ENCODE measurements around the gene GPR37L1.
"Not testable (repeated sequence)": the region's sequence is repeated elsewhere in the genome, so short reads cannot be mapped to it uniquely, and the experiment has no call there.

GPR37L1 gene

GRCh38 chr1:202134645-202135172 lies 12.0 kb downstream of the GPR37L1 start:
- DNase-seq (ENCODE audit: low spot score): no peak

GRCh38 chr1:202135221-202135721 lies 12.6 kb downstream of the GPR37L1 start:
- peak; percentile 78 for DNase-seq (ENCODE audit: low spot score)

GRCh38 chr1:202140833-202141232 lies 18.1 kb downstream of the GPR37L1 start:
- no peak for DNase-seq (ENCODE audit: low spot score)

GRCh38 chr1:202141468-202141867 lies 18.8 kb downstream of the GPR37L1 start:
- not testable (repeated sequence) for DNase-seq (ENCODE audit: low spot score)

- DNase-seq (ENCODE audit: low spot score): no peak
These were observed 20.5 kb downstream of the GPR37L1 start for GRCh38 chr1:202143011-202143767.

- DNase-seq (ENCODE audit: low spot score): no peak
These were observed 21.2 kb downstream of the GPR37L1 start for GRCh38 chr1:202143768-202144401.

GRCh38 chr1:202144402-202145067 lies 21.8 kb downstream of the GPR37L1 start, which contains the start of gene ARL8A:
Gene ARL8A (minus strand): TSS chr1:202144737. CDS start chr1:202144572, 165 bp downstream.
- peak; percentile 66 for DNase-seq (ENCODE audit: low spot score)

- no peak for DNase-seq (ENCODE audit: low spot score)
These were observed 22.5 kb downstream of the GPR37L1 start for GRCh38 chr1:202145068-202145743.

GRCh38 chr1:202145744-202146140 lies 23.0 kb downstream of the GPR37L1 start:
- DNase-seq (ENCODE audit: low spot score): not testable (repeated sequence)

GRCh38 chr1:202146279-202146678 lies 23.6 kb downstream of the GPR37L1 start:
- no peak for DNase-seq (ENCODE audit: low spot score)

GRCh38 chr1:202146993-202147392 lies 24.3 kb downstream of the GPR37L1 start:
- no peak for DNase-seq (ENCODE audit: low spot score)

GRCh38 chr1:202148391-202148790 lies 25.7 kb downstream of the GPR37L1 start:
- no peak for DNase-seq (ENCODE audit: low spot score)

- no peak for DNase-seq (ENCODE audit: low spot score)
These were observed 26.8 kb downstream of the GPR37L1 start for GRCh38 chr1:202149566-202149965.

GRCh38 chr1:202150187-202150586 lies 27.5 kb downstream of the GPR37L1 start:
- DNase-seq (ENCODE audit: low spot score): no peak

- no peak for DNase-seq (ENCODE audit: low spot score)
These were observed 27.9 kb downstream of the GPR37L1 start for GRCh38 chr1:202150602-202151001.

GRCh38 chr1:202151045-202151444 lies 28.3 kb downstream of the GPR37L1 start:
- no peak for DNase-seq (ENCODE audit: low spot score)

GRCh38 chr1:202152399-202152798 lies 29.7 kb downstream of the GPR37L1 start:
- no peak for DNase-seq (ENCODE audit: low spot score)

GRCh38 chr1:202153284-202153683 lies 30.6 kb downstream of the GPR37L1 start:
- DNase-seq (ENCODE audit: low spot score): no peak

- no peak for DNase-seq (ENCODE audit: low spot score)
These were observed 31.5 kb downstream of the GPR37L1 start for GRCh38 chr1:202154148-202154765.

GRCh38 chr1:202154766-202155477 lies 32.2 kb downstream of the GPR37L1 start:
- peak; percentile 59 for DNase-seq (ENCODE audit: low spot score)
